H1 (cell line): ENCODE results near the gene RPS21. TPM values are rescaled to one million over a fixed set of nuclear protein-coding genes. Genes with fewer than 3 reads are reported as not detected.
A peak's percentile ranks its signal among the peaks of the same experiment; 100 is the strongest.

Experiments
- CTCF ChIA-PET: fragments of 300-600 bp; sonication (Branson Sonifier 250); formaldehyde crosslinking; loops from one replicate; lab custom pipeline; 2021; ENCODE audit not compliant: partially characterized antibody; lab: Charles Lee
- POLR2A ChIA-PET: fragments of 300-600 bp; sonication (Branson Sonifier 250); formaldehyde crosslinking; loops from one replicate; lab custom pipeline; 2021; ENCODE audit warnings: inconsistent platforms; ENCODE audit not compliant: partially characterized antibody; lab: Charles Lee
- DNase-seq, 2 experiments: peaks; one replicate each; pipeline versions ENCODE4 v3.0.0 to v3.0.0-alpha.2; 2010 to 2022; ENCODE audit warnings: low spot score in 2 of 2, low read depth in 1 of 2, mixed read lengths in 1 of 2
- FAIRE-seq: peaks from 2 replicates; lab custom pipeline; 2011; peaks lifted over from hg19 to GRCh38; lab: Jason Lieb, UNC
- H2AFZ ChIP-seq: 2 replicates; pipeline ENCODE4 v1.8.1; 2012; ENCODE audit warnings: low read length, inconsistent platforms
- H2AK5ac ChIP-seq: 2 replicates; pipeline ENCODE4 v1.6.1; 2013; ENCODE audit warnings: low read depth, low read length
- H2BK120ac ChIP-seq: replicated peaks from 2 replicates; pipeline ENCODE3; 2013; ENCODE audit warnings: low read depth, low read length, inconsistent platforms
- H2BK12ac ChIP-seq: 2 replicates; pipeline ENCODE4 v1.6.1; 2013; ENCODE audit warnings: low read depth, low read length
- H2BK15ac ChIP-seq: 2 replicates; pipeline ENCODE4 v1.6.1; 2013; ENCODE audit warnings: low read length
- H2BK20ac ChIP-seq: 2 replicates; pipeline ENCODE4 v1.6.1; 2013; ENCODE audit warnings: low read length
- H2BK5ac ChIP-seq: 2 replicates; pipeline ENCODE4 v1.6.1; 2013; ENCODE audit warnings: low read depth, low read length
- H3K14ac ChIP-seq: 2 replicates; pipeline ENCODE4 v1.6.1; 2013; ENCODE audit warnings: inconsistent platforms; ENCODE audit not compliant: insufficient read length
- H3K18ac ChIP-seq: 2 replicates; pipeline ENCODE4 v1.6.1; 2013; ENCODE audit warnings: low read length; ENCODE audit errors: extremely low read depth
- H3K23ac ChIP-seq: 2 replicates; pipeline ENCODE4 v1.6.1; 2013; ENCODE audit warnings: inconsistent platforms; ENCODE audit not compliant: insufficient read length
- H3K23me2 ChIP-seq: 2 replicates; pipeline ENCODE4 v1.6.1; 2013; ENCODE audit warnings: low read depth, low read length
- H3K27ac ChIP-seq: 2 replicates; pipeline ENCODE4 v1.6.1; 2011; ENCODE audit warnings: low read depth, low read length, inconsistent platforms
- H3K27me3 ChIP-seq, 4 experiments: replicated peaks in 1 of 4; 1 replicate in 1 of 4; 2 replicates in 3 of 4; pipeline versions ENCODE4 v1.6.1 to v1.8.1; 2011 to 2013; ENCODE audit warnings: low read length in 3 of 4, mild to moderate bottlenecking in 3 of 4, inconsistent platforms in 2 of 4, mixed read lengths in 2 of 4, moderate library complexity in 1 of 4; ENCODE audit not compliant: control insufficient read depth in 3 of 4, insufficient read depth in 3 of 4; ENCODE audit errors: extremely low read depth in 1 of 4
- H3K36me3 ChIP-seq, 4 experiments: 2 replicates each; pipeline versions ENCODE4 v1.6.1 to v1.8.1; 2011 to 2013; ENCODE audit warnings: mild to moderate bottlenecking in 4 of 4, low read length in 3 of 4, moderate library complexity in 2 of 4, control low read depth in 1 of 4, inconsistent platforms in 1 of 4; ENCODE audit not compliant: insufficient read depth in 4 of 4, control insufficient read depth in 2 of 4
- H3K4ac ChIP-seq: replicated peaks from 2 replicates; pipeline ENCODE3; 2013; ENCODE audit warnings: low read length, low read depth, mixed read lengths, inconsistent platforms; ENCODE audit not compliant: insufficient read length
- H3K4me1 ChIP-seq, 4 experiments: replicated peaks in 1 of 4; 1 replicate in 1 of 4; 2 replicates in 3 of 4; pipeline versions ENCODE4 v1.6.1 to v1.8.1; 2011 to 2013; ENCODE audit warnings: low read length in 3 of 4, inconsistent platforms in 2 of 4, mixed read lengths in 1 of 4; ENCODE audit not compliant: insufficient read depth in 4 of 4, control insufficient read depth in 3 of 4
- H3K4me2 ChIP-seq, 2 experiments: 2 replicates each; pipeline versions ENCODE4 v1.6.1 to v1.8.1; 2011 to 2013; ENCODE audit warnings: low read depth in 2 of 2, low read length in 2 of 2, control low read depth in 1 of 2, inconsistent platforms in 1 of 2, mild to moderate bottlenecking in 1 of 2; ENCODE audit not compliant: insufficient read depth in 1 of 2
- H3K4me3 ChIP-seq, 4 experiments: fragments of 200-600, 300-600 bp in 1 of 4; sonication (generic), shearing (Covaris generic), sonication (Bioruptor Twin) in 1 of 4; 2 replicates each; pipeline versions ENCODE4 v1.5.1 to v1.8.1; 2011 to 2016; ENCODE audit warnings: low read length in 4 of 4, low read depth in 3 of 4, control low read depth in 2 of 4, inconsistent platforms in 2 of 4, mild to moderate bottlenecking in 2 of 4, mixed read lengths in 1 of 4, moderate library complexity in 1 of 4; ENCODE audit not compliant: insufficient read depth in 2 of 4; ENCODE audit errors: extremely low read depth in 1 of 4
- H3K56ac ChIP-seq: replicated peaks from 2 replicates; pipeline ENCODE3; 2013; ENCODE audit warnings: low read depth, mild to moderate bottlenecking, mixed read lengths, low read length, inconsistent platforms; ENCODE audit not compliant: insufficient read length
- H3K79me1 ChIP-seq: 2 replicates; pipeline ENCODE4 v1.6.1; 2013; ENCODE audit warnings: low read depth, low read length, control low read depth
- H3K79me2 ChIP-seq, 2 experiments: 2 replicates each; pipeline versions ENCODE4 v1.6.1 to v1.8.1; 2012 to 2013; ENCODE audit warnings: low read length in 2 of 2, mild to moderate bottlenecking in 2 of 2, inconsistent platforms in 1 of 2; ENCODE audit not compliant: insufficient read depth in 2 of 2, control insufficient read depth in 1 of 2
- H3K9ac ChIP-seq, 4 experiments: replicated peaks in 1 of 4; 1 replicate in 1 of 4; 2 replicates in 3 of 4; pipeline versions ENCODE4 v1.6.1 to v1.8.1; 2011 to 2013; ENCODE audit warnings: low read depth in 3 of 4, low read length in 3 of 4, control low read depth in 2 of 4, mild to moderate bottlenecking in 2 of 4, moderate library complexity in 2 of 4, inconsistent platforms in 1 of 4; ENCODE audit errors: extremely low read depth in 1 of 4
- H3K9me3 ChIP-seq, 2 experiments: 2 replicates each; pipeline versions ENCODE4 v1.6.1 to v1.8.1; 2012 to 2013; ENCODE audit warnings: mild to moderate bottlenecking in 2 of 2, moderate library complexity in 2 of 2, control low read depth in 1 of 2, inconsistent platforms in 1 of 2, low read depth in 1 of 2, low read length in 1 of 2, mixed read lengths in 1 of 2; ENCODE audit not compliant: insufficient read depth in 2 of 2
- H4K20me1 ChIP-seq, 2 experiments: replicated peaks in 1 of 2; 2 replicates each; pipeline versions ENCODE3 to v1.8.1; 2011 to 2013; ENCODE audit warnings: inconsistent platforms in 2 of 2, low read length in 2 of 2, mild to moderate bottlenecking in 1 of 2; ENCODE audit not compliant: insufficient read depth in 2 of 2, control insufficient read depth in 1 of 2
- H4K5ac ChIP-seq: 2 replicates; pipeline ENCODE4 v1.6.1; 2013; ENCODE audit warnings: low read length, low read depth, mixed read lengths, inconsistent platforms; ENCODE audit not compliant: insufficient read length
- H4K8ac ChIP-seq: 2 replicates; pipeline ENCODE4 v1.8.0; 2013; ENCODE audit warnings: mild to moderate bottlenecking, moderate library complexity, low read length, inconsistent platforms; ENCODE audit not compliant: insufficient read depth; ENCODE audit errors: extremely low read depth
- H4K91ac ChIP-seq: replicated peaks from 2 replicates; pipeline ENCODE3; 2013; ENCODE audit warnings: low read length, mixed read lengths, inconsistent platforms; ENCODE audit not compliant: insufficient read length
- EZH2 ChIP-seq: fragments of 200-600 bp; sonication (generic); IDR thresholded peaks from 2 replicates; pipeline ENCODE4 v1.7.1; 2012; ENCODE audit warnings: low read depth, mild to moderate bottlenecking, moderate library complexity, low read length, inconsistent platforms; ENCODE audit not compliant: severe bottlenecking
- POU5F1 ChIP-seq: IDR thresholded peaks from 2 replicates; pipeline ENCODE4 v1.6.1; 2011; ENCODE audit warnings: low read depth, mild to moderate bottlenecking, low read length, moderate library complexity
- WGBS, 2 experiments: shearing (Covaris generic) in 1 of 2; methylation state at CpG; one replicate each; pipeline versions ENCODE4 v1.1.6 to v1.1.7; 2013 to 2015; ENCODE audit warnings: low lambda C conversion rate in 2 of 2, mixed read lengths in 2 of 2, inconsistent platforms in 1 of 2, low coverage in 1 of 2, missing lambda C conversion rate in 1 of 2; ENCODE audit not compliant: insufficient replicate concordance in 2 of 2, insufficient coverage in 1 of 2, insufficient read length in 1 of 2; ENCODE audit errors: extremely low coverage in 1 of 2, missing lambda C conversion rate in 1 of 2; 5-methylcytosine and 5-hydroxymethylcytosine counted together
- polyA plus RNA-seq, 7 experiments: library from polyadenylated mRNA; depleted of rRNA in 3 of 7; stranded (reverse) in 5 of 7; unstranded in 2 of 7; fragments of >200 nt in 5 of 7; fragments of 200-250 nt in 2 of 7; gene quantifications; 1 replicate in 5 of 7; 2 replicates in 1 of 7; 4 replicates in 1 of 7; pipeline versions ENCODE4 v1.2.1 to v1.2.3, GENCODE V29; 2011 to 2013; ENCODE audit warnings: missing spikeins in 2 of 7, mixed read lengths in 2 of 7
- total RNA-seq: library from RNA; stranded (reverse); fragmentation: NEBNext Ultra II Directional; extraction: Animal tissue kit (Norgen Biotek cat#: 25700); gene quantifications from 2 replicates; pipeline ENCODE4 v1.2.1, GENCODE V29; 2021

RPS21 gene
- total and polyA plus RNA-seq, 2 of the 8 experiments (the other 6 are each of a cell fraction or from before 2014, with no cell fraction given), result 1,787 to 7,219 TPM

- no peak for FAIRE-seq
- Histone ChIP-seq H4K5ac (no peak overlapping the region), H3K79me2 (peaks cover 10 to 50% of the 10 kb centered on the region in 2 experiments; a peak in 3 of 4 replicates), H3K9me3 (peaks cover 0 to 3% of the 10 kb centered on the region in 2 experiments; a peak in 2 of 4 replicates), H3K4me3 (no peak overlapping the region), H2BK12ac (no peak overlapping the region), H3K23ac (no peak overlapping the region), H2BK5ac (peak overlapping the region; percentile 73; the same call in 1 of the 2 replicates), H3K79me1 (peaks cover 27% of the 10 kb centered on the region), H3K56ac (no peak overlapping the region), H2BK120ac (no peak overlapping the region), H3K36me3 (peaks cover 17 to 39% (median 30%) of the 10 kb centered on the region in 4 experiments; a peak in 6 of 8 replicates), H3K18ac (no peak overlapping the region; the same call in 1 of the 2 replicates), H3K4me1 (peaks cover 0 to 32% (median 23%) of the 10 kb centered on the region in 4 experiments; a peak in 6 of 7 replicates), H3K4me2 (no peak overlapping the region), H3K27me3 (no peaks in the 10 kb centered on the region), H4K8ac (peak overlapping the region; percentile 68; the same call in 1 of the 2 replicates), H3K4ac (no peak overlapping the region), H2BK15ac (no peak overlapping the region), H2AFZ (no peak overlapping the region), H3K14ac (no peak overlapping the region), H2AK5ac (no peak overlapping the region), H3K27ac (no peak overlapping the region; the same call in 1 of the 2 replicates), H2BK20ac (no peak overlapping the region), H3K9ac (no peak overlapping the region), H3K23me2 (no peaks in the 10 kb centered on the region; the same call in 1 of the 2 replicates), H4K20me1 (peaks cover 0 to 21% of the 10 kb centered on the region in 2 experiments), H4K91ac (peak overlapping the region; percentile 15)
- 93% methylated on average over 14 of the region's 16 CpGs; no CpG with 5 or more reads in 1 of the 2 experiments for WGBS, 2 experiments
- no peak for DNase-seq
- ChIA-PET CTCF (interaction anchor here (0.7 to 1.7 kb wide), 4 partner anchors 12 to 389 kb away, joined by 3 to 4 read pairs (median 3); no protein-coding TSS in a partner anchor), POLR2A (interaction anchor here (0.6 to 12.3 kb wide), 7 partner anchors 11 to 48 kb away, joined by 3 to 114 read pairs (median 4); partner anchors contain the start of genes LAMA5 and RPS21)
- TF ChIP-seq POU5F1 (no peak), EZH2 (no peak)
These were observed 33.4 kb upstream of the RPS21 start for GRCh38 chr20:62353289-62354030.
